Dermis blood vessel endothelial cell (primary cell): ENCODE measurements around the gene NAA20. TPM values are rescaled to one million over a fixed set of nuclear protein-coding genes. Genes with fewer than 3 reads are reported as not detected.

ENCODE experiments used
- DNase-seq: peaks from one replicate; pipeline ENCODE4 v3.0.0; 2010
- total RNA-seq: library from RNA; depleted of rRNA; stranded (reverse); fragments of >200 nt; gene quantifications from 2 replicates; pipeline ENCODE4 v1.2.3, GENCODE V29; 2014

Gene NAA20
- 34.3 and 35.4 TPM in 2 replicates for total RNA-seq

GRCh38 chr20:20017001-20017843, at the start of gene NAA20:
TSS of gene NAA20 (plus strand) at chr20:20017362. CDS start at chr20:20017397, 35 bp downstream.
- peak; percentile 95 for DNase-seq

GRCh38 chr20:19967445-19967844, 49.7 kb upstream of the NAA20 start:
- no peak for DNase-seq

- no peak for DNase-seq
Measured at GRCh38 chr20:19968028-19968427, 49.1 kb upstream of the NAA20 start.

GRCh38 chr20:19968466-19969073, 48.6 kb upstream of the NAA20 start:
- no peak for DNase-seq

GRCh38 chr20:19969106-19969505, 48.1 kb upstream of the NAA20 start:
- no peak for DNase-seq

GRCh38 chr20:19969507-19970255, 47.5 kb upstream of the NAA20 start:
- DNase-seq = no peak

GRCh38 chr20:19970256-19970765, 46.9 kb upstream of the NAA20 start:
- DNase-seq = no peak

GRCh38 chr20:19971116-19971515, 46.0 kb upstream of the NAA20 start:
- DNase-seq = no peak

GRCh38 chr20:19973961-19974629, 43.1 kb upstream of the NAA20 start:
- peak; percentile 17 for DNase-seq

- DNase-seq = peak; percentile 22
Measured at GRCh38 chr20:19974630-19975435, 42.3 kb upstream of the NAA20 start.

- DNase-seq = no peak
Measured at GRCh38 chr20:19975436-19975799, 41.7 kb upstream of the NAA20 start.

GRCh38 chr20:19975901-19976300, 41.3 kb upstream of the NAA20 start:
- DNase-seq = no peak

GRCh38 chr20:19976595-19977372, 40.4 kb upstream of the NAA20 start:
- DNase-seq = peak; percentile 51

- no peak for DNase-seq
Measured at GRCh38 chr20:19977373-19977770, 39.8 kb upstream of the NAA20 start.

- DNase-seq = peak; percentile 30
Measured at GRCh38 chr20:19978511-19979210, 38.5 kb upstream of the NAA20 start.

- DNase-seq = peak; percentile 39
Measured at GRCh38 chr20:19981031-19981451, 36.1 kb upstream of the NAA20 start.

GRCh38 chr20:19986419-19986818, 30.7 kb upstream of the NAA20 start:
- DNase-seq = no peak

GRCh38 chr20:19987046-19987445, 30.1 kb upstream of the NAA20 start:
- no peak for DNase-seq

GRCh38 chr20:19990850-19991249, 26.3 kb upstream of the NAA20 start:
- DNase-seq = no peak

- no peak for DNase-seq
Measured at GRCh38 chr20:19991308-19991707, 25.9 kb upstream of the NAA20 start.
